NCI-H1930 (cell line): Measurements from ENCODE around the gene DNAJA2.

Source experiments
- DNase-seq, 2 experiments: peaks; one replicate each; lab custom pipeline; 2025; lab: John Stamatoyannopoulos, UW

The DNAJA2 gene

GRCh38 chr16:46926470-46927225 lies 46.8 kb downstream of the DNAJA2 start:
- no peak for DNase-seq

- no peak for DNase-seq
Measured at GRCh38 chr16:46924402-46924801, 49.1 kb downstream of the DNAJA2 start.

GRCh38 chr16:46923513-46924295 lies 49.8 kb downstream of the DNAJA2 start:
- DNase-seq = no peak

GRCh38 chr16:46922239-46922638 lies 51.2 kb downstream of the DNAJA2 start:
- no peak for DNase-seq

GRCh38 chr16:46920402-46921068 lies 52.9 kb downstream of the DNAJA2 start:
- no peak for DNase-seq

GRCh38 chr16:46918905-46919792 lies 54.3 kb downstream of the DNAJA2 start:
- DNase-seq = no peak

GRCh38 chr16:46918400-46918799 lies 55.1 kb downstream of the DNAJA2 start:
- no peak for DNase-seq

- DNase-seq = no peak
Measured at GRCh38 chr16:46916980-46917379, 56.5 kb downstream of the DNAJA2 start.

GRCh38 chr16:46915483-46916025 lies 57.9 kb downstream of the DNAJA2 start:
- no peak for DNase-seq

GRCh38 chr16:46914556-46915201 lies 58.8 kb downstream of the DNAJA2 start:
- no peak for DNase-seq

GRCh38 chr16:46911650-46912049 lies 61.8 kb downstream of the DNAJA2 start:
- no peak for DNase-seq

- DNase-seq = no peak
Measured at GRCh38 chr16:46911038-46911437, 62.4 kb downstream of the DNAJA2 start.

- peak; percentile 7 to 37 for DNase-seq
Measured at GRCh38 chr16:46908540-46909372, 64.7 kb downstream of the DNAJA2 start.

GRCh38 chr16:46907061-46907774 lies 66.3 kb downstream of the DNAJA2 start:
- no peak for DNase-seq

- DNase-seq = no peak
Measured at GRCh38 chr16:46906360-46907060, 67.0 kb downstream of the DNAJA2 start.
